Measurements from ENCODE around the gene SLC22A23. TPM values are rescaled to one million over a fixed set of nuclear protein-coding genes. Genes with fewer than 3 reads are reported as not detected.

SLC22A23 gene
- total and polyA plus RNA-seq, 5 donors: 2.3 to 6.4 (median 3.2) TPM

DNA sequence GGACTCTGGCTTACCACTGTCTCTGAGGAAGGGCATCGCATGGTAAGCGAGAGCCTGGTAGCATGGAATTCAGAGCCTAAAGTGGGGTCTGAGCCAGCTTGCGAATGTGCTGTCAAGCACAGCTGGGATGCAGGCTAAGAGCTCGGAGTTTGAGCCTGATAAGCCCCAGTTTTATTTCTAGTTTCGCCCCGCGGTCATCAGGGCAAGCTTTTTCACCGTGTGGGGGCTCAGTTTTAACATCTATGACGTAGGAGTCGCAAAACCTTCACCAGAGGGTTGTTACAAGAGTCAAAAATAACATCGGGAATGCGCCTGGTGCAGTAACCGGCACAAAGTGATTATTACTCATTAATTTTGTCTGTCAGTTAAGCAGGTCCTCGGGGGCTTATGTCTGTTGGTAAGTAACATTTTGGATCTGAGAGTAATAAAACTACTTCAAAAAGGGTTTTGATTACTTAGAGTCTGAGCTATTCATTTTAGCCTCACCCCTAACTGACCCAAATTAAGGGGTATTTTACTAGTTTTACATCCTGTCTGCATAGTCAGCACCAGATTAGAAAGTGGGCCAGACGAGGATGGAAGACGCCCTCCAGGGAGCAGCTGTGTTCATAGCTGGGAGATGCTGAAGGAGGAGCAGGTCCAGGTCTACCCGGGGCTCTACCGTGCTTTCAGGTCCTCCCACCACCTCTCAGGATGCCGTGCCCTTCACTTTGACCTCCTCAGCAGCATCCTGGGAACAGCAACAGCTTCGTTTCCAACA is 29.7 kb downstream of the SLC22A23 start:
- intact Hi-C loops (cut with DNase I): no loop called here

DNA sequence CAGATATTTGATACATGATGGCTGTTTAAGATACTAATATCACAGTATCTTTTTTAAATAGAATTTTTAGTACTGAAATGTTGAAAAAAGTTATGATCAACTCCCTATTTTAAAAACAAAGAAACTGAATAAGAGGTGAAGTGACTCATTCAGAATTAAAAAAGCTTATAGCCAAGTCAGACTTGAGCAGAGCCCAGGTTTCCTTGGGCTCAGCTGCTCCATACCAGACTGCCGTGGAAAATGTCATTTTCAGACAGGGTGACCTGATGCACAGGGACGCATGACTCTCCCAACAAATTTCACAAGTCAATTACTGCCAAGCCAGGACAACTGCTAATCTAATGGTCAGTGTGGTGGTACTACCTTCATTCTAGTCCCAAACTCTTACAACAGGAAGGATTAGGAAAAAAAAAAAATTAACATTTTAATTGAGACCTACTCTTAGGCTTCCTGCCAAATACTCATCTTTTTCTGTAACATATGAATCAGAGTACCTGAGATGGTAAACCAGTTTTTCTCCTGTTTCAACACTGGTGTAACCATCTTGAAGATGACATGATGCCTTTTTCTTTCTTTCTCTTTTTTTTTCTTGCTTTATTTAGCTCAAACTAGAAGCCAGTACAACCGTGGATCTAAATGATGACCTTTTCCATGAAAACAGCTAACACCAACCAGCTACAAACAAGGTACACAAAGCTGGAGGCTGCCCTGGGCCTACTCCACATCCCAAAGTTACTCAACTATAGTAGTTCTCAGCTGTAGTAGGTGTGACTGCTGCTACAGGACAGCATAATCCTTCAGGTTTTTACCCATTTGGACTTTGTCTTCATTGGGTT is 30.5 kb downstream of the SLC22A23 start:
- 74% methylated on average over 3 of the region's 3 CpGs for WGBS

More for the DNA sequence above, 29.7 kb downstream of the SLC22A23 start:
- 47% methylated on average over 20 of the region's 20 CpGs for WGBS
- Histone ChIP-seq H3K27ac (ENCODE audit: low read length) (no peak overlapping the region), H3K9me3 (ENCODE audit: control insufficient read depth, low read length) (no peaks in the 10 kb centered on the region), H3K4me1 (ENCODE audit: control insufficient read depth, insufficient read depth, low read length) (no peaks in the 10 kb centered on the region), H3K4me3 (ENCODE audit: low read length) (no peak overlapping the region), H3K27me3 (ENCODE audit: control insufficient read depth, insufficient read depth) (no peaks in the 10 kb centered on the region)
- ATAC-seq (peak in 1 of 2 donors; percentile 42), DNase-seq (no peak)

DNA sequence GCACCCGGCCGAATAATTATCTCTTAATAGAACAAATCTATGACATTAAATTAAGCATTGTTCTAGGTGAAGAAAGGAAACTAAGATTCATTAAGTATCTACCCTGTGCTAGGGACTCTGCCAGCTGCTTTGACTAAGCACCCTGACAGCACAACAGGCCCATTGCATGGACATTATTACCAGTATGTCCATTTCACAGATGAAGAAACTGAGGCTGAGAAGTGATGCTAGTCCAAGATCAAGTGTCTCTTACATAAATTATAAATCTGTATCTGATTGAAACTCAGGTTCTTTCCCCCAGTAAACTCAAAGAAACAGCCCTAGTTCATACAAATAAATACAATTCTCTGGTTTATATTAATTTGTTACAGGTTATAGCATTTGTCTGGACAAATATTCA is 31.3 kb downstream of the SLC22A23 start:
- no peaks in the 10 kb centered on the region for H3K4me1 ChIP-seq (ENCODE audit: control insufficient read depth, insufficient read depth, low read length)
- WGBS: 79% methylated on average over 2 of the region's 2 CpGs

More for the DNA sequence above, 30.5 kb downstream of the SLC22A23 start:
- Histone ChIP-seq H3K9me3 (ENCODE audit: control insufficient read depth, low read length) (no peaks in the 10 kb centered on the region), H3K4me1 (ENCODE audit: control insufficient read depth, insufficient read depth, low read length) (no peaks in the 10 kb centered on the region), H3K4me3 (ENCODE audit: low read length) (no peak overlapping the region), H3K27ac (ENCODE audit: low read length) (no peak overlapping the region), H3K27me3 (ENCODE audit: control insufficient read depth, insufficient read depth) (no peaks in the 10 kb centered on the region)
- intact Hi-C loops (cut with DNase I): no loop called here
- DNase-seq (no peak), ATAC-seq (no peak)

DNA sequence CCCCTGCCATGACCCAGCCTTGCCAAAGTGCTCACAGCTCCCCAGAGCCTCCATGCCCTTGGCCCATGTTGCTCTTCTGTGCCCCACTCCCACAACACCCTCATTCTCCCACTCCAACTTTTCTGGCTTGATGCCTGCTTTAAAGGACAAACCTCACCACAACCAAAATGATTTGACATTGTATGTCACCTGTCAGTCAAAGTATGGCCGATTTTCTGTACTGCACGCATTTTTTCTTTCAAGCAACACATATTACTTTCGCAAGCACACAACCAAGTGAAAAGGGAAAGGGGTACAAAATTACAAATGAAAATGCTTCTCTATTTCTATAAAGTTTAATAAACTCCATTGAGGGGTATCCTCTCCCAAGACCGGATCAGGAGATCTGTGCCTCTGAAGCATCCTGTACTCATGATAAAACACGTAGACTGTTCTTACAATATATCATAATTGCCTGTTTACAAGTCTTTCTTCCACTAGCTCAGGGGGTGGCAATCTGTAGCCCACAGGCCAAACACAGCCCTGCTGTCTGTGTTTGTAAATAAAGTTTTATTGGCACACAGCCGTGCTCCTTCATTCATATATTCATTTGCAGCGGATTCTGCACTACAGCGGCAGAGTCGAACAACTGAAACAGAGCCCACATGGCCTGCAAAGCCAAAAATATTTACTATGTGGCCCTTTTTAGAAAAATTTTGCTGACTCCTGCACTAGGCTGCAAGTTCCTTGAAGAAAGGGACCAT is 32.5 kb downstream of the SLC22A23 start:
- Histone ChIP-seq H3K4me3 (ENCODE audit: low read length) (no peak overlapping the region), H3K27me3 (ENCODE audit: control insufficient read depth, insufficient read depth) (no peaks in the 10 kb centered on the region), H3K27ac (ENCODE audit: low read length) (no peak overlapping the region), H3K4me1 (ENCODE audit: control insufficient read depth, insufficient read depth, low read length) (no peaks in the 10 kb centered on the region), H3K9me3 (ENCODE audit: control insufficient read depth, low read length) (no peaks in the 10 kb centered on the region)
- DNase-seq (no peak), ATAC-seq (no peak)
- intact Hi-C loops (cut with DNase I): no loop called here
- WGBS: 97% methylated on average over 9 of the region's 9 CpGs

More for the DNA sequence above, 31.3 kb downstream of the SLC22A23 start:
- H3K4me3 ChIP-seq (ENCODE audit: low read length): no peak overlapping the region
- H3K9me3 ChIP-seq (ENCODE audit: control insufficient read depth, low read length): no peaks in the 10 kb centered on the region
- ATAC-seq (no peak), DNase-seq (no peak)
- no peak overlapping the region for H3K27ac ChIP-seq (ENCODE audit: low read length)
- intact Hi-C loops (cut with DNase I): no loop called here
- H3K27me3 ChIP-seq (ENCODE audit: control insufficient read depth, insufficient read depth): no peaks in the 10 kb centered on the region

DNA sequence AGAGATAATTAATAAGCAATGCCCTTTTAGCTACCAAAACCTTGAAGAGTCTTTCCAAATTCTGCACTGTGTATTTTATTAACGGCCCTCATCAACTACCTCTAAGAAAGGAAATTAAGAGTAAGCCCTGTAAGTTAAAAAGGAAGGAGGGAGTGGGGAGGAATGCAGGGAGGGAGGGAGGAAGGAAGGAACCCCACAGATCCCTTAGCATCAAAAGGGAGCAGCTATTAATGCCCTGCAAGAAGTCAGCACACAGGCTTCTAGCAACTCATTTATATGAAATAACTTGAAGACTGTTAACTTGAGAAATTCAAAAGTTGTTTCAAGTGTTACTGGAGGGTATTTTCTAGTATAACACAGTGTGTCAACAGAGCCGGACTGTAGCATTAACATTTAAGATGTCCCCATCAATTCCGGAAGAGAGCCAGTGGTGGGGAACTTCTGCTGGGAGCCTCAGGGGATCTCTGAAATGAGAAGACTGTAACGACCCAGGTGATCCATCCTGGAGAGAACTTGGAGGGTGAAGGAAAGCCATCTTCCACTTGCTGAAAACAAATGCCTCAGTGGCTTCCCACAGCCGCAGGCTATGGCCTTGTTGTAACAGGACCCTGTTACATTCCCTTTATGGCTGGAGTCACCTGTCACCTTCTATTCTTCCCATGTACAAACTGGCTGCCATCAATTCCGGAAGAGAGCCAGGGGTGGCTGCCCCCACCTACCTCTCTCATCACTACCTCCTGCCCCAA is 33.2 kb downstream of the SLC22A23 start:
- H3K27ac ChIP-seq (ENCODE audit: low read length): no peak overlapping the region
- intact Hi-C loops (cut with DNase I): no loop called here
- DNase-seq (no peak), ATAC-seq (no peak)
- no peak overlapping the region for H3K4me3 ChIP-seq (ENCODE audit: low read length)
- H3K27me3 ChIP-seq (ENCODE audit: control insufficient read depth, insufficient read depth): no peaks in the 10 kb centered on the region
- H3K4me1 ChIP-seq (ENCODE audit: control insufficient read depth, insufficient read depth, low read length): no peaks in the 10 kb centered on the region
- WGBS: 80% methylated on average over 6 of the region's 6 CpGs
- H3K9me3 ChIP-seq (ENCODE audit: control insufficient read depth, low read length): no peaks in the 10 kb centered on the region

DNA sequence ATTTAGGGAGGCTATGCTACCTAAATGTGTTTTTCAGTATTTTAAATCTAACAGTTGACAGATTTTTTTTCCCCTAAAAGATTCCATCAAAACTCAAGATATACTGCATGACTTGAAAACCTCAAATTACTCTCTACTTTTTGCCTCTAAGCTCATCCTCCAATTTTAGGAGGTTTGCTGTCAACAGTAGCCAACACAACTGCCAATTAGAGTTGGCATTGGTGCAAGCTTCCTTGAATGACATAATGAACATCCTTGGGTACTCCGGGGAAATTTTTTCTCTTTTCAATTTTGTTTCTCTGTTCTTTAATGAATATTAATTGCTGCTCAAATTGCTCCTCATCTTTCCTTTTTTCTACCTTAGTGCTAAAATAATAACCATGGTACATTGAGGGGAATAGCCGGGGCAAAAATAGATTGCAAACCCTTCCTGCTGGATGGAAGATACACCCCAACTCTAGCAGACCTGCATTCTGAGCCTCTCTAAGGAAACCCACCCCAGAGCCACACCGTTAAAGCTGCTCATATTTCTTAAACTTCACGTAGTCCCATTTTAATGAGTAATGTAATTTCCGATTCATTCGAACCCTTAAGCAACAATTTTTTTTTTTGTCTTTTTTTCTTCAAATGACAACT is 34.3 kb downstream of the SLC22A23 start:
- Histone ChIP-seq H3K4me3 (ENCODE audit: low read length) (no peak overlapping the region), H3K27ac (ENCODE audit: low read length) (no peak overlapping the region), H3K4me1 (ENCODE audit: control insufficient read depth, insufficient read depth, low read length) (no peaks in the 10 kb centered on the region), H3K27me3 (ENCODE audit: control insufficient read depth, insufficient read depth) (no peaks in the 10 kb centered on the region), H3K9me3 (ENCODE audit: control insufficient read depth, low read length) (no peaks in the 10 kb centered on the region)
- DNase-seq (no peak), ATAC-seq (no peak)
- intact Hi-C loops (cut with DNase I): no loop called here
- 87% methylated on average over 6 of the region's 6 CpGs for WGBS

DNA sequence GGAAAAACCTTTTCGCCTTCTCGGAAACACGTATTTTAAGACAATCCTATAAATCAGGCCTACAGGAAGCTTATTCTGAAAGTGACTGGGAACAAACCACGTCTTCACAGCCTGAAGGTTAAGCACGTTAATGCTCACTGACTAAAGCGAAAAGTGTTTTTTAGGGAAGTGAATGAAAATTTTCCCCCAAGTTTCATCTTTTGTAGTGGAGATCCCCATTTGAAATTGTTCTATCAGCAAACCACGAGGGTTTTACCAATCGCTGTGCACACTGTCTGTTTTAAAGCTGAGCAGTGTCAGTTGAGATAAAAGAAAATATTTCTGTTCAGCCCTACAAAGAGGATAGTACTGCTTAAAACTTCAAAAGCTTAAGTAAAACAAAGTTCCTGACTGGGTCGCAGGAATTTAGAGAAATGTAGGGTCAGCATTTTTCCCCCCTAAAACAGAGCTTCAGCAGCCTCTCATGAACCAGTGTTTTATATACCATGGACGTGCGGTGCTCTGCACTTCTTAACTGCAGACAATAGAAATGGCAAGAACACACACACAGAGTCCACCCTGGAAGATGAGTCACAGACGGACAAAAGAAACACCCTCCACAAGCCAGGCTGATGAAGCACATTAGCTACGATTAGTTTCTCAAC is 34.9 kb downstream of the SLC22A23 start:
- ATAC-seq: peak in 1 of 2 donors; percentile 73
- H3K27me3 ChIP-seq (ENCODE audit: control insufficient read depth, insufficient read depth): no peaks in the 10 kb centered on the region
- intact Hi-C loops (cut with DNase I): no loop called here
- DNase-seq: no peak
- no peaks in the 10 kb centered on the region for H3K4me1 ChIP-seq (ENCODE audit: control insufficient read depth, insufficient read depth, low read length)
- H3K4me3 ChIP-seq (ENCODE audit: low read length): no peak overlapping the region
- H3K27ac ChIP-seq (ENCODE audit: low read length): no peak overlapping the region
- H3K9me3 ChIP-seq (ENCODE audit: control insufficient read depth, low read length): no peaks in the 10 kb centered on the region
- WGBS: 66% methylated on average over 13 of the region's 13 CpGs

DNA sequence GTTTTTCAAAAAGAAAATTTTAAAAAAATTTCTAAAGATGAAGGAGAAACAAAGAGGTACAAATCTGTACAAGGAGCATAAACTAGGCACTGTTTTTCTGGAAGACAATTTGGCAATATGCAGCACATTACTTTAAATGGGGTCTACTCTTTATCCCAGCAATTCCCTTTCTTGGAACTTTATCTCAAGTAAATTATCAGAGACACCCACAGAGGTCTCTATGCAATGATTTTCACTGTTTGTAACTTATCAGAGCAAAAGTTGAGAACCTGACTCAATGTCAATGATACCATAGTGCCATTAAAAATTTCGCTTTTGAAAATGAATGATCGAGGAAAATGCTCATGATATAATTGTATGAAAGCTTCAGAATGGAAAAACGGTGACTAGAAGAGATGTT is 35.7 kb downstream of the SLC22A23 start:
- H3K4me3 ChIP-seq (ENCODE audit: low read length): no peak overlapping the region
- no peak overlapping the region for H3K27ac ChIP-seq (ENCODE audit: low read length)
- WGBS: 91% methylated on average over 3 of the region's 3 CpGs
- H3K27me3 ChIP-seq (ENCODE audit: control insufficient read depth, insufficient read depth): no peaks in the 10 kb centered on the region
- no peaks in the 10 kb centered on the region for H3K9me3 ChIP-seq (ENCODE audit: control insufficient read depth, low read length)
- intact Hi-C loops (cut with DNase I): no loop called here
- H3K4me1 ChIP-seq (ENCODE audit: control insufficient read depth, insufficient read depth, low read length): no peaks in the 10 kb centered on the region
- no peak for ATAC-seq
- no peak for DNase-seq

DNA sequence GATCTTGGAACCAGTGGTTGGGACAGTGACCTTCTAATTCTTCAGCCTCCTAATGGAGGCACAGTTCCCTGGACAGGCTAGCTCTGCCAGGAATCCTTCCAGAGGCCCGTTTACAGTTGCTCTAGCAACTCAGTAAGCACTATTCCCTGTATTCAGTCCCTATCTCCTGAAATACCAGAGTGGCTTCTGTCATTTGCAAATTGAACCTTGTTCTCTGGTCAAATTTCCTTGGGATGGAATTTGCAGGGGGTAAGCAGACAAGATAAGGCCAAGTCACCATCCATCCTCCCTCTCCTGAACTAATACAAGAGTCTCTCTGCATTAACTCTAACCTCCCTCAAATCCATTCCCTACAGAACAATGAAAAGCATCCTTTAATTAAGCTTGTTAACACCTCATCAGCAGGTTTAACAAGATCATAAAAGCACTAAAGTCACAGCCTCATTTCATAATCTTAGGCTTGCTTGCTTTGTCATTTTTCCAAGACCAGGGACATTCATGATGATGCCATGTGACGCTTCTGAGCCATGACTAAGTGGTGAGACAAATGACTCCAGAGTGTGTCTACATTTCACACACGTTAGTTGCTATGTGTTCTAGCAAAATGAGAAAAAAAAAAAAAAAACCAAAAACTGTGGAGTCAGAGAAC is 37.1 kb downstream of the SLC22A23 start:
- intact Hi-C loops (cut with DNase I): loop anchor here in 1 of 4 donors (10.0 kb wide), 1 partner anchor 315 kb away; no protein-coding TSS in a partner anchor
- Histone ChIP-seq H3K27ac (ENCODE audit: low read length) (no peak overlapping the region), H3K27me3 (ENCODE audit: control insufficient read depth, insufficient read depth) (no peaks in the 10 kb centered on the region), H3K4me1 (ENCODE audit: control insufficient read depth, insufficient read depth, low read length) (no peaks in the 10 kb centered on the region), H3K9me3 (ENCODE audit: control insufficient read depth, low read length) (no peaks in the 10 kb centered on the region), H3K4me3 (ENCODE audit: low read length) (no peak overlapping the region)
- ATAC-seq: no peak
- WGBS: 69% methylated on average over 3 of the region's 3 CpGs
- no peak for DNase-seq

All from right cardiac atrium (tissue), 5 donors.